Measurements from ENCODE around the gene FAP. TPM values are rescaled to one million over a fixed set of nuclear protein-coding genes. Genes with fewer than 3 reads are reported as not detected.

Gene FAP
- total and polyA plus RNA-seq, 2 donors (not counting 1 experiment from before 2014, with no cell fraction given) = not detected

DNA sequence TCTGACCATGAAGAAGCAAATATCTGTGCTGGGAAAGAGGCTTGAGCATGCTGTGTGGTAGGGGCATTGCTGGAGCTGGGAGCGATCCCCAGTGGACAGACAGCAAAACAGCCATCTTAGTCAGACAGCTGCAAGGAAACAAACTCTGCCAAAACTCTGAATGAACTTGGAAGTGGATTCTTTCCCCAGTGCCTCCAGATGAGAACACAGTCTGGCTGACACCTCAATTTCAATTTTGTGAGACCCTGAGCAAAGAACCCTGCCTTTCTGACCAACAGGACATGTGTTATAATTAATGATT is 23.2 kb upstream of the FAP start:
- CTCF ChIA-PET = no interaction called here
- no peak overlapping the region for H3K27ac Mint-ChIP-seq
- 100% methylated on average over 1 of the region's 1 CpG for WGBS (ENCODE audit: insufficient coverage)

More for the DNA sequence above, 23.2 kb upstream of the FAP start:
- POLR2A ChIA-PET = no interaction called here
- no peak for ATAC-seq (ENCODE audit: low read depth)
- Histone ChIP-seq H3K9ac (ENCODE audit: low read length) (no peak overlapping the region), H3K9me3 (ENCODE audit: control extremely low read depth in 1 of 3, control insufficient read depth in 2 of 3, insufficient read depth in 1 of 3, low read length in 2 of 3) (no peaks in the 10 kb centered on the region), H3K4me3 (ENCODE audit: control extremely low read depth in 1 of 5, extremely low read depth in 1 of 5, insufficient read depth in 1 of 5, low read depth in 2 of 5, low read length in 4 of 5) (no peak overlapping the region), H3K36me3 (replicated peaks in 1 of 2; ENCODE audit: control extremely low read depth in 1 of 2, control insufficient read depth in 1 of 2, extremely low read depth in 1 of 2, insufficient read depth in 2 of 2, low read length in 1 of 2) (peaks cover 7 to 42% of the 10 kb centered on the region in 2 experiments), H3K79me2 (ENCODE audit: control insufficient read depth, insufficient read depth, low read length) (no peaks in the 10 kb centered on the region), H3K4me1 (ENCODE audit: control insufficient read depth in 2 of 2, insufficient read depth in 2 of 2, low read length in 2 of 2) (peaks cover 3 to 4% of the 10 kb centered on the region in 2 donors), H2AFZ (ENCODE audit: insufficient read depth, low read depth, low read length, poor library complexity, severe bottlenecking) (no peak overlapping the region), H3K4me2 (replicated peaks; ENCODE audit: low read depth, low read length, poor library complexity, severe bottlenecking) (no peak overlapping the region), H4K20me1 (ENCODE audit: control insufficient read depth, insufficient read depth, low read length, poor library complexity, severe bottlenecking) (no peaks in the 10 kb centered on the region), H3K27me3 (replicated peaks in 1 of 4; ENCODE audit: control extremely low read depth in 1 of 4, control insufficient read depth in 3 of 4, insufficient read depth in 4 of 4, low read length in 3 of 4) (no peaks in the 10 kb centered on the region), H3K27ac (ENCODE audit: low read length in 2 of 2) (no peak overlapping the region)
- intact Hi-C loops (cut with micrococcal nuclease) = no loop called here
- TF ChIP-seq CTCF (IDR thresholded peaks at IDR 0.05) (no peak), EZH2 (IDR thresholded peaks at IDR 0.05; ENCODE audit: borderline replicate concordance, insufficient read depth, low read depth, low read length, poor library complexity, severe bottlenecking) (no peak)
- Mint-ChIP-seq H3K4me3 (no peak overlapping the region), H3K4me1 (peaks cover 4% of the 10 kb centered on the region), H3K9me3 (ENCODE audit: insufficient read depth) (no peaks in the 10 kb centered on the region), H3K27me3 (no peaks in the 10 kb centered on the region)
- no peak for DNase-seq
